Common myeloid progenitor, CD34-positive (primary cell): Measurements from ENCODE around the gene LDHD.

Experiments used
- CTCF ChIA-PET: fragments of 350-600 bp; sonication (Branson Sonifier 250); formaldehyde crosslinking; loops from one replicate; lab custom pipeline; 2021; ENCODE audit warnings: antibody characterized with exemption; lab: Charles Lee
- POLR2A ChIA-PET: fragments of 350-600 bp; sonication (Branson Sonifier 250); formaldehyde crosslinking; loops from one replicate; lab custom pipeline; 2021; ENCODE audit warnings: antibody characterized with exemption; lab: Charles Lee
- DNase-seq, 3 donors: peaks; one replicate each; pipeline versions ENCODE4 v3.0.0 to v3.0.0-alpha.2; 2013
- H3K27ac ChIP-seq, 2 experiments: 1 replicate in 1 of 2; 2 replicates in 1 of 2; pipeline ENCODE4 v1.7.0; 2013; ENCODE audit warnings: inconsistent platforms in 2 of 2, low read length in 2 of 2, mild to moderate bottlenecking in 2 of 2, low read depth in 1 of 2, moderate library complexity in 1 of 2; ENCODE audit not compliant: severe bottlenecking in 2 of 2, insufficient read depth in 1 of 2, poor library complexity in 1 of 2
- H3K27me3 ChIP-seq, 5 experiments: replicated peaks in 2 of 5; 1 replicate in 3 of 5; 2 replicates in 2 of 5; pipeline versions ENCODE4 v1.6.1 to v1.7.0; 2013; ENCODE audit warnings: low read length in 4 of 5, mild to moderate bottlenecking in 2 of 5, moderate library complexity in 2 of 5, inconsistent platforms in 1 of 5; ENCODE audit not compliant: insufficient read depth in 5 of 5, control insufficient read depth in 4 of 5
- H3K36me3 ChIP-seq, 4 experiments: 1 replicate in 2 of 4; 2 replicates in 2 of 4; pipeline versions ENCODE4 v1.6.1 to v1.7.0; 2013; ENCODE audit warnings: low read length in 3 of 4, control low read depth in 1 of 4, mild to moderate bottlenecking in 1 of 4; ENCODE audit not compliant: control insufficient read depth in 4 of 4, insufficient read depth in 4 of 4
- H3K4me1 ChIP-seq, 4 experiments: 1 replicate in 3 of 4; 2 replicates in 1 of 4; pipeline versions ENCODE4 v1.6.1 to v1.7.1; 2013; ENCODE audit warnings: low read length in 3 of 4, mild to moderate bottlenecking in 3 of 4, control low read depth in 1 of 4, inconsistent platforms in 1 of 4, moderate library complexity in 1 of 4; ENCODE audit not compliant: control insufficient read depth in 4 of 4, insufficient read depth in 4 of 4; ENCODE audit errors: control extremely low read depth in 1 of 4
- H3K4me3 ChIP-seq, 7 experiments: 1 replicate in 4 of 7; 2 replicates in 3 of 7; pipeline versions ENCODE4 v1.5.1 to v1.7.0; 2013; ENCODE audit warnings: mild to moderate bottlenecking in 7 of 7, low read length in 6 of 7, moderate library complexity in 6 of 7, inconsistent platforms in 2 of 7, low read depth in 2 of 7, control low read depth in 1 of 7; ENCODE audit not compliant: insufficient read depth in 4 of 7, control insufficient read depth in 1 of 7; ENCODE audit errors: extremely low read depth in 1 of 7
- H3K9me3 ChIP-seq, 5 experiments: 1 replicate in 4 of 5; 2 replicates in 1 of 5; pipeline versions ENCODE4 v1.6.1 to v1.7.1; 2013; ENCODE audit warnings: low read length in 4 of 5, mild to moderate bottlenecking in 2 of 5, inconsistent platforms in 1 of 5, low read depth in 1 of 5, moderate library complexity in 1 of 5; ENCODE audit not compliant: control insufficient read depth in 4 of 5, insufficient read depth in 2 of 5; ENCODE audit errors: control extremely low read depth in 1 of 5
- WGBS: methylation state at CpG from one replicate; pipeline ENCODE4 v1.1.5; 2013; ENCODE audit not compliant: insufficient coverage; 5-methylcytosine and 5-hydroxymethylcytosine counted together

The LDHD gene

GRCh38 chr16:75143941-75144340 lies 27.4 kb upstream of the LDHD start:
- no peak overlapping the region for H3K27ac ChIP-seq
- H3K27me3 ChIP-seq, result no peaks in the 10 kb centered on the region
- peaks cover 0 to 8% (median 3%) of the 10 kb centered on the region in 5 experiments for H3K9me3 ChIP-seq
- peaks cover 0 to 4% (median 2%) of the 10 kb centered on the region in 4 experiments for H3K4me1 ChIP-seq
- ChIA-PET CTCF (no interaction called here), POLR2A (interaction anchor here (0.6 kb wide), 1 partner anchor 13 kb away, joined by 4 read pairs; no protein-coding TSS in a partner anchor)
- no peak for DNase-seq
- no peaks in the 10 kb centered on the region for H3K36me3 ChIP-seq
- no peak overlapping the region for H3K4me3 ChIP-seq
- 100% methylated on average over 3 of the region's 6 CpGs for WGBS

GRCh38 chr16:75139498-75139897 lies 22.9 kb upstream of the LDHD start:
- 100% methylated on average over 2 of the region's 5 CpGs for WGBS
- Histone ChIP-seq H3K9me3 (no peaks in the 10 kb centered on the region), H3K27me3 (no peaks in the 10 kb centered on the region), H3K4me1 (peaks cover 0 to 10% (median 5%) of the 10 kb centered on the region in 4 experiments), H3K4me3 (no peak overlapping the region), H3K27ac (no peak overlapping the region), H3K36me3 (no peaks in the 10 kb centered on the region)
- DNase-seq, result no peak
- CTCF ChIA-PET, result interaction anchor here (1.2 to 1.9 kb wide), 2 partner anchors 28 to 276 kb away, joined by 3 to 10 read pairs; no protein-coding TSS in a partner anchor
- POLR2A ChIA-PET, result no interaction called here

GRCh38 chr16:75138636-75139035 lies 22.1 kb upstream of the LDHD start:
- Histone ChIP-seq H3K27ac (no peak overlapping the region), H3K4me3 (peak overlapping the region in 5 of 7 experiments; percentile 4 to 45 (median 26)), H3K4me1 (peaks cover 0 to 10% (median 5%) of the 10 kb centered on the region in 4 experiments), H3K27me3 (no peaks in the 10 kb centered on the region), H3K36me3 (no peaks in the 10 kb centered on the region), H3K9me3 (no peaks in the 10 kb centered on the region)
- DNase-seq, result peak in 2 of 3 donors; percentile 90 to 91
- WGBS, result 29% methylated on average over 8 of the region's 9 CpGs
- POLR2A ChIA-PET, result no interaction called here
- CTCF ChIA-PET, result interaction anchor here (0.8 to 1.9 kb wide), 6 partner anchors 20 to 275 kb away, joined by 3 to 10 read pairs (median 3); no protein-coding TSS in a partner anchor

- WGBS, result 56% methylated on average over 7 of the region's 8 CpGs
- ChIA-PET CTCF (interaction anchor here (0.8 to 1.9 kb wide), 6 partner anchors 19 to 275 kb away, joined by 3 to 10 read pairs (median 3); no protein-coding TSS in a partner anchor), POLR2A (no interaction called here)
- Histone ChIP-seq H3K36me3 (no peaks in the 10 kb centered on the region), H3K27me3 (no peaks in the 10 kb centered on the region), H3K9me3 (no peaks in the 10 kb centered on the region), H3K4me3 (peak overlapping the region in 5 of 7 experiments; percentile 4 to 45 (median 26)), H3K27ac (no peak overlapping the region), H3K4me1 (peaks cover 0 to 10% (median 5%) of the 10 kb centered on the region in 4 experiments)
- DNase-seq, result no peak
Observed at GRCh38 chr16:75138233-75138632, 21.7 kb upstream of the LDHD start.

GRCh38 chr16:75131081-75131480 lies 14.5 kb upstream of the LDHD start:
- no peak for DNase-seq
- CTCF ChIA-PET, result interaction anchor here (0.6 to 1.8 kb wide), 2 partner anchors 9 to 268 kb away, joined by 3 to 4 read pairs; no protein-coding TSS in a partner anchor
- H3K4me3 ChIP-seq, result no peak overlapping the region
- no peaks in the 10 kb centered on the region for H3K36me3 ChIP-seq
- peaks cover 0 to 18% (median 12%) of the 10 kb centered on the region in 4 experiments for H3K4me1 ChIP-seq
- H3K9me3 ChIP-seq, result peaks cover 0 to 14% (median 0%) of the 10 kb centered on the region in 5 experiments
- whole genome bisulfite sequencing, result 83% methylated on average over 5 of the region's 7 CpGs
- POLR2A ChIA-PET, result interaction anchor here (0.6 kb wide), 1 partner anchor 13 kb away, joined by 4 read pairs; no protein-coding TSS in a partner anchor
- H3K27me3 ChIP-seq, result no peaks in the 10 kb centered on the region
- H3K27ac ChIP-seq, result no peak overlapping the region

GRCh38 chr16:75130150-75130771 lies 13.7 kb upstream of the LDHD start:
- Histone ChIP-seq H3K27ac (no peak overlapping the region), H3K4me1 (peaks cover 0 to 18% (median 12%) of the 10 kb centered on the region in 4 experiments), H3K4me3 (no peak overlapping the region), H3K9me3 (peaks cover 0 to 14% (median 0%) of the 10 kb centered on the region in 5 experiments), H3K27me3 (no peaks in the 10 kb centered on the region), H3K36me3 (no peaks in the 10 kb centered on the region)
- 81% methylated on average over 6 of the region's 9 CpGs for WGBS
- ChIA-PET CTCF (interaction anchor here (1.7 to 1.8 kb wide), 2 partner anchors 19 to 267 kb away, joined by 4 to 7 read pairs; no protein-coding TSS in a partner anchor), POLR2A (no interaction called here)
- no peak for DNase-seq
